Raji (cell line): ENCODE results near the gene TMCC3.

ENCODE experiments used
- POLR2A ChIP-seq: IDR thresholded peaks from 2 replicates; pipeline ENCODE4 v1.6.1; 2011; ENCODE audit warnings: low read depth, low read length, control low read depth; ENCODE audit not compliant: insufficient read depth

The TMCC3 gene

DNA sequence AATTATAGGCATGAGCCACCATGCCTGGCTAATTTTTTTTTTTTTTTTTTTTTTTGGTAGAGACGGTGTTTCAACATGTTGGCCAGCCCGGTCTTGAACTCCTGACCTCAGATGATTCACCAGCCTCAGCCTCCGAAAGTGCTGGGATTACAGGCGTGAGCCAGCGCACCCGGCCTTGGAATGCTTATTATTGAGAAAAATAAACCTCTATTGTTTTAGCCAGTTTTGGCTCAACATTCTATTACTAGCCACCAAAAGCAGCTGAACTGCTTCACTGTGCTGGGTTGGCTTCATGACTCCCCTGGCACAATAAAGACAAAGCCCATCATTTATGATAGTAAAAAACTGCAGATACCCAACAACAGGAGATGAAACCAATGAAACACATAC lies 97.2 kb downstream of the TMCC3 start:
- TF ChIP-seq POLR2A: no peak

DNA sequence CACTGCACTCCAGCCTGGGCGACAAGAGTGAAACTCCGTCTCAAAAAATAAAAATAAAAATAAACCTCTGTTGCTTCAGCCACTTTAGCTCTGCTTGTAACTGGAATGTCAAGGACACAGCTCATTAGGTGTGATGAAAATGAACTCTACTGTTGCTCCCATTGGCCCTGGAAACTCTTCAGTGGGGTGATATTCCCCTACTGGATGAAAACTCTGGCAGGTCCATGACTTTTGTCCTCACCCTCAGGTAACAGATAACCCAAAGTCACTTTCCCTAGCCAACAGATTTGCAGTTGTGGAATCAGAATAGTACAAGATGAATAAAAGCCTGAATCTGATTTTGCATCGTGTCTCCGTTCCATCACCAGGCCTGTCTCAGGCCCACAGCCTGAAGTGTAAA lies 98.5 kb downstream of the TMCC3 start:
- TF ChIP-seq POLR2A: no peak

DNA sequence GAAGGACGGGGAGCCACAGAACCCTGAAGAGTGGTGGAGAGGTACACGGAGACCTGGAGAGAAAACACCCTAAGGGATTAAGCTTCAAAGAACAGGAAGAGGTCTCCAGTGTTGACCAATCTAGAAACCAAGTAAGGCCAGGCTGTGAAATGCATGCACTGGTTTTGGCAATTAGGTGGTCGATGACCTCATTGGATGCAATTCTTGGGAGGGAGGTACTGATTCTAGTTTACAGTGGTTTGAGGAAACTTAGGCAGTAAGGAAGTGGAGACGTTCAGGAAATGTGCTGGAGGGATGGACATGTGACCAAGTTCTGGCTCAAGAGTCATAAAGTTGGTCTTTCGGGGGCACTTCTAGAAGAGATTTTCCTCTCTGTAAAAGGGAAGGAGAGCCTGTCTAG lies 99.4 kb downstream of the TMCC3 start:
- TF ChIP-seq POLR2A: no peak

DNA sequence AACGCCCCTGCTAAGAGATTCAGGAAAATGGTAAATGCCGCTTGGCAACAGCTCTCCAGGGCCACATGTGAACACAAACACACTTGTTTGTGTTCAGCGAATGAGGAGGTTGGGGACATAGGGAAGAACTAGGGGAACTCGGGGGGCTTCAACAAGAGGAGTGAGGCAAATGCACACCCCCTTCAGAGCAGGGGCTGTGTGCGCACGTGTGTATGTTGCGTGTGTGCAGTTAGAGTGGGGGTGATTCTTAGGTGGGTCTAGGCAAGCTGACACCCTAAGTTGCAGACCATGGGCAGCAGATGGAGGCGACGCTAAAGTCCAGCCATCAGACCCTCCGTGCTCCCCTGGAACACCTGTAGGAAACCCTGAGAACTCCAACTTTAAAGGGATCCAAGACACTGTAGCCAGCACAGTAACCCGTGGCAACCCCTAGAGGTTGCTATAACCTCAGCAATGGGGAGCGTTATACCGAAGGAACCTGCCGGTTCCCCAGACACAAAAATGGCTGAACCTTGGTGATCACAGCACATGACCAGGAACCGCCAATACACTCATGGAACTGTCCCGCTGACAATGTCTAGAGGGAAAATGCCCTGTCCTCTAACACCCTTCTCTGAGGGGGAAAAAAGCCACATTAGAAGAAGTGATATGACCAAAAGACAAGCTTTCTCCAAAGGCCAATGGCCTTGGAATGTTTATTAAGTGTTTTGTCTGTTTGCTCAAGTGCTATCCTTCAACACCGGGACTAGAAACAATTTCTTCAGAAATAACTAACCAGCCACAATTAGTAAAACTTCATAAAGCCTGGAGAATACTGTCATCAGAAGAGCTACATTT lies 104.2 kb downstream of the TMCC3 start:
- no peak for TF ChIP-seq POLR2A

DNA sequence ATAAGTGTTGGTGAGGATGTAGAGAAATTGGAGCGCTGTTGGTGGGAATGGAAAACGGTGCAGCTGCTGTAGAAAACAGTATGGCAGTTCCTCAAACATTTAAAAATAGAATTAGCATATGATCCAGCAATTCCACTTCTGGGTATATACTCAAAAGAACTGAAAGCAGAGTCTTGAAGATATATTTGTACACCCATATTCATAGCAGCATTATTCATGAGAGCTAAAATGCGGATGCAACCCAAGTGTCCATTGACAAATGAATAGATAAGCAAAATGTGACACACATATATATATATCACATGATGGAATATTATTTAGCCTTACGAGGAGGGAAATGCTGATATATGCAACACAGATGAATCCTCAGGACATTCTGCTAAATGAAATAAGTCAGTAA lies 106.0 kb downstream of the TMCC3 start:
- no peak for TF ChIP-seq POLR2A

DNA sequence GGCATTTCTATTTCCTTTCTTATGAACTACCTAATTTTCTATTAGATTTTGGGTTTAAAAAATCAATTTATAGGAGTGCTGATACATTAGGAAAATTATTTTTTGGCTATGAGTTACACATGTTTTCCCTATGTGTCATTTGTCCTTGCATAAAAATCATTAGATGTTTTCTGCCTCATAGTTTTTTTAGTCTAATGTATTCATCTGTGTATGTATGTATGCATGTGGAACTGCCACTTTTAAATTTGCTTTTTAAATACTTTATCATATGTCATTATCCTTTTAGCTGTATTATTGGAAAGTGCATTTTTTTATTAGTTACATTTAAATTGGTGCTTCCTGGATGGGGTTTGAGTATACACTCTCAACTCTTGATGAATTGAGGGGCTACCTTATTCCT lies 112.0 kb downstream of the TMCC3 start:
- no peak for TF ChIP-seq POLR2A

DNA sequence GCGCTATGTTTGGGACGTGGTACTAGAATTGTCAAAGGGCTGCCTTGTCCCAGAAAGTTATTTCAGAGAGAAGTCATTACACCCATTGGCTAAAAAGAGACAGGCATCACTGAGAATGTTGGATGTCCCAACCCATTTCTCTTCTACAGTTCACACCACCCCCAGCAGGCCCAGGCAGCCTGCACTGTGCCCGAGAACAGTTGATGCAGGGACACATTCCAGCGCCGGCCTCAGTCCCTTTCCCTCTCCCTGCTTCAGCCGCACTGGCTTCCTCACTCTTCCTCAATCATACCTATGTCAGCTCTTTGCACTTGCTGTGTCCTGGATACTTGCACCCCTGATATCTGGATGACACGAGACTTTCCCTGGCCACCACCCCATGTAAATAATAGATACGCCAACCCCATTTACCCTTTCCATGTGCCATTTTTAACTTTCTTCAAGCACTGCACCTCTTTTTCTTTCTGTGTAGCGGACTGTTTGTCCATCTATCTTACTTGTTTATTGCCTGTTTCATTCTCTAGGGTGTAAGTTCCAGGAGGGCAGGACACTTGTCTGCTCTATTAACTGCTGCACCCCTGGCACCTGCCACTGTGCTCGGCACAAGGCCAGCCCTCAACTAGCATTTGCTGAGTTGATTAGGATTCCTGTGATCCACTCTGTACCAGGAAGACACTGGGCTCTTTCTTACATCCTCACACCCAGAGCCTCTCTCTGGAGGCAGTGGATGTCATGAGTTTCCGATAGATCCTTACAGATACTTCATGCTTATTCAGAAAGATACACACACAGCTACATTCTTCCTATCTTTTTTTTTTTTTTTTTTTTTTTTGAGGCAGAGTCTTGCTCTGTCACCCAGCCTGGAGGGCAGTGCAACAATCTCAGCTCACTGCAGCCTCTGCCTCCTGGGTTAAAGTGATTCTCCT lies 114.1 kb downstream of the TMCC3 start:
- TF ChIP-seq POLR2A: no peak

DNA sequence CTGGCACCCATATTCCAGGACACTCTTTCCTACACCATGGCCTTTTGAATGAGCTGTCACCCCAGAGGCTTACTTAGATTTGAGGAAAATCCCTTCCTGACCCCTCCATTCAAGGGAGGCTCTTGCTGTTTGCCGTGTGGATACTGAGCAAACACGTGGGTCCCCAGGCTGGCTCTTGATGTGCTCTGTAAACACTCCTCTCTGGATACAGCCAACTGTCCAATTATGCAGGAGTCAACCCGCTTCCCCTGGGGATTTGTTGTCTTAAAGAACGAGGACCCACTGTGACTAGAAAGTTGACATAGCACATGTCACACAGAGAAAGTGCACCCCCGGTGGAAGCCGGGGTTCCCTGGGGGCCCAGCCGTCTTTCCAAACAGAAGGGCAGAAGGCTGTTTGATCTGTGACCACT lies 114.8 kb downstream of the TMCC3 start:
- no peak for TF ChIP-seq POLR2A

DNA sequence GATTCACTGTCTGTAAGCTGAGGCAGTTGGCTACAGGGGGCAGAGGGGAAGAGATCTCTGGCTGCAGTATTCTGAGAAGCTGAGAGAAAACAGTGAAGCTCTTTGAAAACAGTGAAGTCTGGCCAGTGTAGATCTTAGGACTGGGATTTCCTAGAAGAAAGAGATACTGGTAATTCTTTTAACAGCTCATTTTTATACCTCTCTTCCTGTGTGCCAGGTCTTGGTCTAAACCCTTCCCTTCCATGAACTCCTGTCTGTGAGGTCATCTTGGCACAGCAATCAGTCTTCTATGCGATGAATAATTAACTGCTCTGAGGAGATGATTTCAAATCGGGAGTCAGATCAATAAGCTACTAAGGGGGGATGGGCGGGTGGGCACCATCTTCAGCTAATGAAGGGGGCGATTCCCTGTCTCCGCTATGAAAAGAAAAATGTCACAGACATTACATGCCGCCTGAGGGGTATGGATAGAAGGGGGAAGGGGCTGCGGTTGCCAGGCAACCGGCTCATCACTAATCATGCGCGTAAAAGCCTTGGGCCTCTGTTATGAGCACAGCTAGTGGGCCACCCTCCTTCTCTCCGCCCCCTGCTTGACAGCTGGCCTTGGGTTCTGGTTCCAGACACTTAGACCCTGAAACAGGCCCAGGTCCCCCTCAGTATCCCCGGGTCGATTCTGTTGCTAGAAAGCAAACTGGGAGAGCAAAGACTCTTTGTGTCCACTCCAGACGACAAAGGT lies 115.4 kb downstream of the TMCC3 start:
- no peak for TF ChIP-seq POLR2A

DNA sequence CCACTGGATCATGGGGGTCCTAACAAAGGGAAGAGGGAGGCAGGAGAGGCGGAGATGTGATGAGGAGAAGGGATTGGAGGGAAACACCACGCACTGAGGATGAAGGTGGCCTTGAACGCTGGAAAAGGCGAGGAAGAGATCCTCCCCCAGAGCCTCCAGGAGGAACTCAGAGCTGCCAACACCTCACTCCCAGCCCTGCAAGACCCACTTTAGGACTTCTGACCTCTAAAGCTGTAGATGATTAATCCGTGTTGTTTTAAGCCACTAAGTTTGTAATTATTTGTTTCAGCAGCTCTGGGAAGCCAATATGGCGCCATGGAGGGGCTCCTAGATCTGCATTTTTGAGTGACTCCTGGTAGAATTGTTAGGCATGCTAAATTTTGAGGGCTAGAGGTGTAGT lies 116.1 kb downstream of the TMCC3 start:
- TF ChIP-seq POLR2A: no peak

DNA sequence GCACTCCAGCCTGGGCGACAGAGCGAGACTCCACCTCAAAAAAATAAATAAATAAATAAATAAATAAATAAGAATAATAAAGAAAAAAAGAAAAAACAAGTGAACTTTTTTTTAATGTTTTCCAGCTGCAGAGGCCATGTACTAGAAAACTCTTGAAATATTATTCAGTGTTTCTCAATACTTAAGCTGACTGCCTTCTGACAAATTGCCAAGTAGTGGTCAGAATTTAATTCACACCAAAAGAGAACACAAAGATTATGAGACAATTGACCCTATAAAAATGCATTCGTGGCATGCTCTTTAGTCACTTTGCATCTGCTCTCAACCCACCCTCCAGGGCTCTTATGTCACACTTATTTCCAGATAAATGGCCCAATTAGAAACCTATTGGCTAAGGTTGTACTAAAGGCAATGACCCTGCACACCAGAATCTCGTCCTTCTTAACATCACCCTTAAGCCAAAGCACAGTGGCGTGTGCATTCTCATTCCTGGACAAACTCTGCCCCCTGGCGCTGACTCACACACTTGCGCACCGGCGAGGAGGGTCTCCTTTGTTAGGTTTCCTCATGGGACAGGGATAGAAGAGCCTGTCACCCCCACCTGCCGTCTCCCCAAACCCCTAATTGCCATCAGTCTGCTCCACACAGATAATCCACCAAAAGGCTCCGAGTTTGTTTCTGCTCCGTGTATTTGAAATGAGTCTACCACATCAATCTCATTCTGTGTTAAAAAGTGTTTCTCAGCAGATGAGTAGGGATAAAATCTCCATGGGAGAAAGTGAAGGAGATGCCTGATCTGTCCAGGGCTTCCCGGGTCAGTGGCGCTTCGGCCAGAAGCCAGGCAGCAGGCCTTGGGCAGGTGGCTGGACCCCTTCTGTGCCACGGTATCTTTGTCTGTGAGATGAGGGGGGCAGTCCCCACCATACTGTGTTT lies 117.6 kb downstream of the TMCC3 start:
- no peak for TF ChIP-seq POLR2A

DNA sequence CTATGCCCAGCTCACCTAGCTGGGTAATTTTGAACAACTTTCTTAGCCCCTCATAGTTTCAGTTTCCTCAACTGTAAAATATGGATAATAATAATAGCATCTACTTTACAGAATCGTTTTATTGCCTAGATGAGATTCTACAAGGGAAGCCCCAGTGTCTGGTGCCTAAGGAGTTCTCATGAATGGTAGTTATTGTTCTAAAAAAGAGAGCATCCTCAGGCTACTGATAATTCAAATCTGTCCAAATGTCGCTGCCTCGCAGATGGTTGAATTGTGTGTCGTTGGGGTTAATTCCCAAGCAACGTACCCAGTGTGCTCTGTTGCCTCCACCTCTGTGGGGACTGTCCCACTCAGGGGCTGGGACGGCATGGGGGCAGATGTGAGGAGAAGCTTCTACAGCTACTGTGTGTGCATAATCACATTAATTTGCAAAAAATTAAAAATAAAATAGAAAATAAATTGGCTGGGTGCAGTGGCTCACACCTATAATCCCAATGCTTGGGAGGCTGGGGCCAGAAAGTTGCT lies 119.1 kb downstream of the TMCC3 start:
- no peak for TF ChIP-seq POLR2A

DNA sequence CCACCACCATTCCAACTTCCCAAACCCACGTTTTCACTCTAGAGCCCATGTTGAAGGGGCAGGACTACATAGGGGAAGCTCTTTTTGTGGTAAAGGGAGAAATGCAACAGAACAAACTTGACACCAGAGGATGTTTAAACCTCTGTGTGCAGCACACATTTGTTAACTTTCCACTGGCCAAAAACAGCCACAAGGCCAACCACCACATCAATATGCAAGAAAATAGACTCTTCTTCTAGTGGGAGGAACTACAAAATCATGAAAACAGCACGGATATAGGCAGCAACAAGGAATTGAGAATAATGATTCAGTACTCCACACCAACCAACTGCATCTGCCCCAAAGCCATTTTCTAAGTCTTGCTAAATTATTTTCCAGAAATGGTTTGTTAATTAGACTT lies 124.4 kb downstream of the TMCC3 start:
- TF ChIP-seq POLR2A: no peak
